ENCODE data around the gene AQP9.
"Not testable (repeated sequence)": the region's sequence is repeated elsewhere in the genome, so short reads cannot be mapped to it uniquely, and the experiment has no call there.

The AQP9 gene

GRCh38 chr15:58138106-58138505 lies at the start of gene AQP9:
TSS of gene AQP9 (plus strand) at chr15:58138381. CDS start at chr15:58138566, 185 bp downstream.
- DNase-seq = no peak

- DNase-seq = no peak
These were observed 42.8 kb upstream of the AQP9 start for GRCh38 chr15:58095415-58095814.

GRCh38 chr15:58096529-58097084 lies 41.6 kb upstream of the AQP9 start:
- DNase-seq = no peak

GRCh38 chr15:58103482-58103881 lies 34.7 kb upstream of the AQP9 start:
- no peak for DNase-seq

- no peak for DNase-seq
These were observed 30.1 kb upstream of the AQP9 start for GRCh38 chr15:58108117-58108516.

- no peak for DNase-seq
These were observed 28.8 kb upstream of the AQP9 start for GRCh38 chr15:58109419-58109818.

GRCh38 chr15:58110999-58111717 lies 27.0 kb upstream of the AQP9 start:
- no peak for DNase-seq

GRCh38 chr15:58111718-58112104 lies 26.5 kb upstream of the AQP9 start:
- DNase-seq = no peak

GRCh38 chr15:58113358-58113757 lies 24.8 kb upstream of the AQP9 start:
- not testable (repeated sequence) for DNase-seq

GRCh38 chr15:58114388-58114787 lies 23.8 kb upstream of the AQP9 start:
- DNase-seq = no peak

GRCh38 chr15:58114812-58115211 lies 23.4 kb upstream of the AQP9 start:
- no peak for DNase-seq

GRCh38 chr15:58115692-58116091 lies 22.5 kb upstream of the AQP9 start:
- no peak for DNase-seq

- DNase-seq = no peak
These were observed 20.6 kb upstream of the AQP9 start for GRCh38 chr15:58117619-58118018.

- DNase-seq = no peak
These were observed 19.9 kb upstream of the AQP9 start for GRCh38 chr15:58118272-58118671.

GRCh38 chr15:58119016-58119415 lies 19.2 kb upstream of the AQP9 start:
- DNase-seq = no peak

- DNase-seq = no peak
These were observed 13.6 kb upstream of the AQP9 start for GRCh38 chr15:58124585-58124984.

GRCh38 chr15:58125333-58125732 lies 12.8 kb upstream of the AQP9 start:
- DNase-seq = no peak

- DNase-seq = no peak
These were observed 3.3 kb upstream of the AQP9 start for GRCh38 chr15:58134886-58135285.

- DNase-seq = no peak
These were observed 2.5 kb upstream of the AQP9 start for GRCh38 chr15:58135511-58136174.

- DNase-seq = no peak
These were observed 1.4 kb upstream of the AQP9 start for GRCh38 chr15:58136731-58137130.

- no peak for DNase-seq
These were observed 495 bp upstream of the AQP9 start for GRCh38 chr15:58137686-58138085.

- DNase-seq = no peak
These were observed 1.3 kb downstream of the AQP9 start for GRCh38 chr15:58139276-58139988.

- DNase-seq = no peak
These were observed 1.9 kb downstream of the AQP9 start for GRCh38 chr15:58139989-58140522.

All from stimulated activated CD4-positive, alpha-beta T cell treated with anti-CD3 and anti-CD28 coated beads, Interleukin-4, amount 100 ng/mL, for 1 hour (primary cell).